Lower lobe of right lung (tissue), 2 donors: ENCODE results near the gene PRR30. TPM values are rescaled to one million over a fixed set of nuclear protein-coding genes. Genes with fewer than 3 reads are reported as not detected.

Source experiments
- ATAC-seq, 2 donors: fragments of 200-7000 bp; cut with Tn5 transposase; one replicate each; pipeline ENCODE4 v1.9.1; 2020 to 2022; ENCODE audit warnings: mild to moderate bottlenecking in 2 of 2, moderate library complexity in 2 of 2
- DNase-seq: peaks from one replicate; pipeline ENCODE4 v3.0.0-alpha.2; 2020
- H3K27ac ChIP-seq: fragments of 200-600 bp; one replicate; pipeline ENCODE4 v1.8.0; 2022
- H3K27me3 ChIP-seq: fragments of 200-600 bp; one replicate; pipeline ENCODE4 v1.8.0; 2022; ENCODE audit warnings: low read depth
- H3K36me3 ChIP-seq: fragments of 200-600 bp; one replicate; pipeline ENCODE4 v1.8.0; 2022; ENCODE audit warnings: mild to moderate bottlenecking
- H3K4me1 ChIP-seq: fragments of 200-600 bp; one replicate; pipeline ENCODE4 v1.8.0; 2022
- H3K4me3 ChIP-seq: fragments of 200-600 bp; one replicate; pipeline ENCODE4 v1.8.0; 2022; ENCODE audit warnings: mild to moderate bottlenecking
- H3K9me3 ChIP-seq: fragments of 200-600 bp; one replicate; pipeline ENCODE4 v1.8.0; 2022
- intact Hi-C: fragments of 100-400 bp; cut with DNase I; formaldehyde crosslinking; loops from one replicate; pipeline ENCODE4 v1.11.0; 2022
- total RNA-seq: library from RNA; stranded (reverse); fragmentation: NEBNext Ultra II Directional; extraction: Animal tissue kit (Norgen Biotek cat#: 25700); gene quantifications from one replicate; pipeline ENCODE4 v1.2.1, GENCODE V29; 2021
- TF ChIP-seq, protein P1 (sequence below): fragments of 200-600 bp; IDR thresholded peaks from one replicate; pipeline ENCODE4 v1.8.0; 2022; ENCODE audit warnings: antibody characterized with exemption, mild to moderate bottlenecking
- donor health status: DM: no; HTN: yes; CAD: no; lungs with severe emphysema.

Gene PRR30
- total RNA-seq, 1 donor from 2014 or later, result not detected

DNA sequence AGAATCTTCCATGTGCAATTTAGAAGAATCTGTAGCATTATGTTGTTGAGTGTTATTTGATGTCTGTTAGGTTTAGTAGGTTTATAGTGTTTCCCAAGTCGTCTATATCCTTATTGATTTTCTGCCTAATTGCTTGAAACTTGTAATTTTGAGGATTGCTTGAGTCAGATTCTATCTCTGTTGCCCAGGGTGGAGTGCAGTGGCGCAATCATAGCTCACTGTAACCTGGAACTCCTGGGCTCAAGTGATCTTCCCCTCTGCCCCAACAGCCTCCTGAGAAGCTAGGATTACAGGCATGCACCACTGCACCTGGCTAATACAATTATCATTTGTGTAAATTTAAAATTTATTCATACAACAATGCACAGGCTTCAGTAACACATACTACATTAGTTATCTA is 6.5 kb upstream of the PRR30 start:
- ATAC-seq, result no peak
- H3K27me3 ChIP-seq, result peaks cover 8% of the 10 kb centered on the region
- H3K4me3 ChIP-seq, result no peak overlapping the region
- no peak for DNase-seq
- TF ChIP-seq, protein P1, sequence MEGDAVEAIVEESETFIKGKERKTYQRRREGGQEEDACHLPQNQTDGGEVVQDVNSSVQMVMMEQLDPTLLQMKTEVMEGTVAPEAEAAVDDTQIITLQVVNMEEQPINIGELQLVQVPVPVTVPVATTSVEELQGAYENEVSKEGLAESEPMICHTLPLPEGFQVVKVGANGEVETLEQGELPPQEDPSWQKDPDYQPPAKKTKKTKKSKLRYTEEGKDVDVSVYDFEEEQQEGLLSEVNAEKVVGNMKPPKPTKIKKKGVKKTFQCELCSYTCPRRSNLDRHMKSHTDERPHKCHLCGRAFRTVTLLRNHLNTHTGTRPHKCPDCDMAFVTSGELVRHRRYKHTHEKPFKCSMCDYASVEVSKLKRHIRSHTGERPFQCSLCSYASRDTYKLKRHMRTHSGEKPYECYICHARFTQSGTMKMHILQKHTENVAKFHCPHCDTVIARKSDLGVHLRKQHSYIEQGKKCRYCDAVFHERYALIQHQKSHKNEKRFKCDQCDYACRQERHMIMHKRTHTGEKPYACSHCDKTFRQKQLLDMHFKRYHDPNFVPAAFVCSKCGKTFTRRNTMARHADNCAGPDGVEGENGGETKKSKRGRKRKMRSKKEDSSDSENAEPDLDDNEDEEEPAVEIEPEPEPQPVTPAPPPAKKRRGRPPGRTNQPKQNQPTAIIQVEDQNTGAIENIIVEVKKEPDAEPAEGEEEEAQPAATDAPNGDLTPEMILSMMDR, result no peak
- intact Hi-C loops, result no loop called here
- H3K27ac ChIP-seq, result no peak overlapping the region
- H3K9me3 ChIP-seq, result no peaks in the 10 kb centered on the region
- no peaks in the 10 kb centered on the region for H3K36me3 ChIP-seq
- no peaks in the 10 kb centered on the region for H3K4me1 ChIP-seq

DNA sequence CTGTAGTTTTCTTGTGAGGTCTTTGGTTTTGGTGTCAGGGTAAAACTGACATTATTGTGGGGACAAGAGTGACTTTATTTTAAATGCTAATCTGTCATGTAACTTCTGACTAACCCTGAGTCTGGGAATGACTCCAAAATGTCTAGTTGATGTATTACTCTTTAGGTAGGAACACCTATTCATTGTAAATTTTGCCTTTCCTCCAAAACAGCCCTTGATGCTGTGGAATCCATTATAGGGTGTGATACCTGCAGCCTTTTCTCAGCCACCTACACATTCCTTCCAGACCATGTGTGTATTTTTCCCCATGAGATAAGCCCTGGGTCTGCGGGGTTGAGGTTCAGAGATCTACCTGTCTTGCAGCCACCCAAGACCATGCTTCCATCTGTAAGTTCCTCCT is 4.1 kb upstream of the PRR30 start:
- no peak for ATAC-seq
- H3K27me3 ChIP-seq, result peaks cover 4% of the 10 kb centered on the region
- no peaks in the 10 kb centered on the region for H3K36me3 ChIP-seq
- no peak for DNase-seq
- no peak overlapping the region for H3K27ac ChIP-seq
- TF ChIP-seq, protein P1, result no peak
- H3K4me3 ChIP-seq, result no peak overlapping the region
- intact Hi-C loops, result no loop called here
- H3K9me3 ChIP-seq, result no peaks in the 10 kb centered on the region
- H3K4me1 ChIP-seq, result no peaks in the 10 kb centered on the region

DNA sequence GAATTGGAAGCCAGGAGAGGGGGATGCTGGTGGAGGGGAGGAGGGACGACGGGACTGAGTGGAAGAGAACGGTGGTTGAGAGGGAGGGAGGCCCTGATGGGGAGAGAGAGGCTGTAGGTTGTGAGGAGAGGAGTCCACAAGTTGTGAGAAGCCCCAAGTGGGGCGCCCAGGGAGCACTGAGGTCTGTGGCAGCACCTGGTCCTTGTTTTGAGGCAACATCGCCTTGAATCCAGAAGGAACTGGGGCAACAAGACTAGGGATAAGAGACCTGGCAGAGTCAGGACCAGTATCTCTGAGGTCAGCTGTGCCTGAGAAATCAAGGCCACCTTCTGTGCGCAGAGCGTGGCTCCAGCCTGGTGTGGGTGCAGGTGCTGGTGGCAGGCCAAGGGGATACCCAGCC is 1.1 kb downstream of the PRR30 start:
- H3K9me3 ChIP-seq, result no peaks in the 10 kb centered on the region
- no peak overlapping the region for H3K4me3 ChIP-seq
- no peak overlapping the region for H3K27ac ChIP-seq
- ATAC-seq, result no peak
- no peaks in the 10 kb centered on the region for H3K27me3 ChIP-seq
- H3K36me3 ChIP-seq, result no peaks in the 10 kb centered on the region
- H3K4me1 ChIP-seq, result peaks cover 8% of the 10 kb centered on the region
- intact Hi-C loops, result no loop called here
- TF ChIP-seq, protein P1, result no peak
- no peak for DNase-seq

DNA sequence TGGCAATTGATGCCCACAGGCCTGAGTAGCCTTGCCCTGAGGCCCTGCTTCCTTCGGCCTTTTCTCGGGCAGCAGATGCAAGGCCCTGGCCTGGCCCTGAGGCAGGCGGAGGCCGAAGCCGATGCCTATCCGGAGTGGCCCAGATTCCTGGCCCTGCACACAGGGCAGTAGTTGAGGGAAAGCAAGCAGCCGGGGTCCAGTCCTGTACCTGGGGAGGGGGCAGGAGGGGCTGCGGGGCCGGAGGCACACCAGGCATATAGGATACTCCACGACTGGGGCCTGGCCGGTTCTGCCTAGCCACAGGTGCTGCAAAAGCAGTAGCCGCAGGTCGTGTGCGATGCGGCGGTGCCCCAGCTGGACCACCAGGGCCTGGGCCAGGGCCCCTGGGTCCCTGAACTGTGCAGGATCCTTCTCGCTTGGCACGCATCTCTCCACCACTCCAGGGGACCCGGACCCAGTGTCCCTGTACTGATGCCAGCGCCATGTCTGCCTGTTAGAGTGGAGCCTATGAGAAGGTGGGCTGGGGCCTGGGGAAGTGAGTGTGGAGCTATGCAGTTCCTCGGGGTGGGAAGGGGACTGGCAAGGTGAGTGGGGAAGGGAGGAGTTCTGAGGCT is 1.8 kb downstream of the PRR30 start:
- TF ChIP-seq, protein P1, result no peak
- DNase-seq, result no peak
- intact Hi-C loops, result no loop called here

DNA sequence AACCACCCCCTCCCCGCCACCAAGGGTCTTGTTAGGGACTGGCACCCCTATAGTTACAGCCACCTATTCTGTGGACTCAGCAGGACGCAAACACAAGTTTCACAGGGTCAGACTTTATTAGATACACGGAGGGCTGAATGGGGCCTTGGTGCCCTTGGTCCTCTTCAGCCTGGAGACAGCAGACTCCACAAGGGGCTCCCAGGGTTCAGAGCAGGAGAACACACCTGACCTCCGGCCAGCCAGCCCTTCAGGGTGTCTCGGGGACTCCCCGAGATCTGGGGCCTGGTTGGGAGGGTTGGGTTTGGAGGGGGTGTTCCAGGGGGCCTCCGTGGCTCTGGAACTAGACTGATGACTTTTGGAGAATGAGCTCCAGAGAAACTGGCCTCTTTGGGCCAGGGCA is 2.5 kb downstream of the PRR30 start:
- intact Hi-C loops, result no loop called here
- no peak overlapping the region for H3K27ac ChIP-seq
- peaks cover 17% of the 10 kb centered on the region for H3K4me1 ChIP-seq
- H3K9me3 ChIP-seq, result no peaks in the 10 kb centered on the region
- H3K27me3 ChIP-seq, result no peaks in the 10 kb centered on the region
- TF ChIP-seq, protein P1, result no peak
- DNase-seq (no peak), ATAC-seq (no peak)
- peaks cover 11% of the 10 kb centered on the region for H3K36me3 ChIP-seq
- H3K4me3 ChIP-seq, result no peak overlapping the region

More for the DNA sequence above, 1.8 kb downstream of the PRR30 start:
- peaks cover 4% of the 10 kb centered on the region for H3K36me3 ChIP-seq
- no peak for ATAC-seq
- no peak overlapping the region for H3K4me3 ChIP-seq
- no peak overlapping the region for H3K27ac ChIP-seq
- peaks cover 15% of the 10 kb centered on the region for H3K4me1 ChIP-seq
- H3K27me3 ChIP-seq, result no peaks in the 10 kb centered on the region
- H3K9me3 ChIP-seq, result no peaks in the 10 kb centered on the region
